Measurements from ENCODE around the gene CD36. TPM values are rescaled to one million over a fixed set of nuclear protein-coding genes. Genes with fewer than 3 reads are reported as not detected.
A peak's percentile ranks its signal among the peaks of the same experiment; 100 is the strongest.

Gene CD36
- total RNA-seq, 4 donors from 2014 or later: 11.5 to 59.2 (median 31.5) TPM

DNA sequence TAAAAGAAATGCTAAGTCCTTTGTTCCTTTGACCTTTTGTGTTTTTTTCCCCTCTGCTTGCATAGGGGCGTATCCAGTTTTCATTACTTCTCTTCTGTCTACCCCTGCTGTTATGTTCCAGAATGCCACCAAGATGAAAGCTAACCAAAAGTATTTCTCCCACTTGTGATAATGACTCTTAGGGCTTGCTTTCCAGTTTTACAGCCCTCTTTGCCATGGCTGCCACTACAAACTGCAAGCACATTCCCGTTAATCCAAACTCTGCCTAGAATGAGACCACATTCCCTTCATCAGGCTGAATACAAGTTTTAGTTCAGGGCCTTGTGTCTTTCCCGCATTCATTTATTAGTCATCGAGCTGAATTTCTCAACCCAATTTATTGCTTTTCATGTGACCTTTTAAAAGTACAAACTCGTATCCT is 23.6 kb upstream of the CD36 start:
- WGBS, 2 donors (ENCODE audit: low coverage in 1 of 2): 71 to 72% methylated on average over 5 of the region's 5 CpGs
- Histone ChIP-seq H3K36me3 (no peaks in the 10 kb centered on the region), H3K9me3 (no peaks in the 10 kb centered on the region), H3K4me1 (peaks cover 0 to 11% (median 8%) of the 10 kb centered on the region in 4 donors), H3K27ac (peak overlapping the region in 1 of 4 donors; percentile 8), H3K27me3 (no peaks in the 10 kb centered on the region), H3K4me3 (no peak overlapping the region)
- intact Hi-C loops (cut with DNase I; ENCODE audit: low total_unique reads): no loop called here
- in situ Hi-C loops (cut with MboI; ENCODE audit: low pct_ligation_motif_present in 1 of 4, low pct_unique_long_range_greater_than_20kb in 1 of 4, low sequenced_read_pairs in 3 of 4): no loop called here
- TF ChIP-seq POLR2A (IDR thresholded peaks at IDR 0.05) (no peak), POLR2AphosphoS5 (IDR thresholded peaks at IDR 0.05) (no peak), CTCF (IDR thresholded peaks at IDR 0.05) (no peak)
- DNase-seq: no peak

DNA sequence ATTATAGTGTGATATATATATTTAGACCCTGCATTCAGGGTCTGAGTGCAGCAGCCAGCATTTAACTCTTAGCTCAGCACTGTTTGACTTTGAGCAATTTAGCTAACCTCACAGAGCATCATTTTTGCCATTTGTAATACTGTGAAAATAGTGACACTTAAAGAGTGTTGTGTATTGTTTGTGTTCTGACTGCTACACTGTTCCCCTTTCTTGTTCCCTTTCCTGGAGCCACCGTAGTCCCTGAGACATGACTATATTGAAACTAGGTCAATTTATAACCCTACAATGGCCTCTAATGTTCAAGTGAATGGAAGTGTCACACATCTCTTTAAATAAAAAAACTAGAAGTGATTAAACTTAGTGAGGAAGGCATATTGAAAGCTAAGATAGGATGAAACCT is 20.3 kb upstream of the CD36 start:
- no peak for DNase-seq
- H3K27me3 ChIP-seq: no peaks in the 10 kb centered on the region
- TF ChIP-seq CTCF (IDR thresholded peaks at IDR 0.05) (no peak), POLR2A (IDR thresholded peaks at IDR 0.05) (no peak), EP300 (IDR thresholded peaks at IDR 0.05; ENCODE audit: low read depth) (no peak), POLR2AphosphoS5 (IDR thresholded peaks at IDR 0.05) (no peak)
- no peaks in the 10 kb centered on the region for H3K36me3 ChIP-seq
- intact Hi-C loops (cut with DNase I; ENCODE audit: low total_unique reads): no loop called here
- H3K4me3 ChIP-seq: no peak overlapping the region
- WGBS, 2 donors (ENCODE audit: low coverage in 1 of 2): 60 to 80% methylated on average over 1 of the region's 1 CpG
- H3K9me3 ChIP-seq: no peaks in the 10 kb centered on the region
- H3K27ac ChIP-seq: no peak overlapping the region
- in situ Hi-C loops (cut with MboI; ENCODE audit: low pct_ligation_motif_present in 1 of 4, low pct_unique_long_range_greater_than_20kb in 1 of 4, low sequenced_read_pairs in 3 of 4): no loop called here
- H3K4me1 ChIP-seq: no peaks in the 10 kb centered on the region

- in situ Hi-C loops (cut with MboI; ENCODE audit: low pct_ligation_motif_present in 1 of 4, low pct_unique_long_range_greater_than_20kb in 1 of 4, low sequenced_read_pairs in 3 of 4) (no loop called here), intact Hi-C loops (cut with DNase I; ENCODE audit: low total_unique reads) (loop anchor here (1.0 kb wide), 1 partner anchor 12 kb away; no protein-coding TSS in a partner anchor)
- TF ChIP-seq CTCF (IDR thresholded peaks at IDR 0.05): no peak
- no peak for TF ChIP-seq POLR2AphosphoS5 (IDR thresholded peaks at IDR 0.05)
- no peak for TF ChIP-seq EP300 (IDR thresholded peaks at IDR 0.05; ENCODE audit: low read depth)
- TF ChIP-seq POLR2A (IDR thresholded peaks at IDR 0.05): no peak
These were observed 18.7 kb upstream of the CD36 start for GRCh38 chr7:80619741-80620140.

GRCh38 chr7:80622541-80622940 is 15.9 kb upstream of the CD36 start:
- H3K27ac ChIP-seq: no peak overlapping the region
- H3K4me1 ChIP-seq: no peaks in the 10 kb centered on the region
- in situ Hi-C loops (cut with MboI; ENCODE audit: low pct_ligation_motif_present in 1 of 4, low pct_unique_long_range_greater_than_20kb in 1 of 4, low sequenced_read_pairs in 3 of 4): no loop called here
- H3K4me3 ChIP-seq: no peak overlapping the region
- 22 to 39% methylated on average over 1 of the region's 1 CpG for WGBS, 2 donors (ENCODE audit: low coverage in 1 of 2)
- intact Hi-C loops (cut with DNase I; ENCODE audit: low total_unique reads): no loop called here
- H3K27me3 ChIP-seq: no peaks in the 10 kb centered on the region
- no peaks in the 10 kb centered on the region for H3K9me3 ChIP-seq
- H3K36me3 ChIP-seq: no peaks in the 10 kb centered on the region
- TF ChIP-seq POLR2AphosphoS5 (IDR thresholded peaks at IDR 0.05): no peak
- TF ChIP-seq CTCF (IDR thresholded peaks at IDR 0.05): no peak
- TF ChIP-seq EP300 (IDR thresholded peaks at IDR 0.05; ENCODE audit: low read depth): no peak
- no peak for TF ChIP-seq POLR2A (IDR thresholded peaks at IDR 0.05)
- DNase-seq: no peak

More at GRCh38 chr7:80619741-80620140, 18.7 kb upstream of the CD36 start:
- Histone ChIP-seq H3K27ac (no peak overlapping the region), H3K27me3 (no peaks in the 10 kb centered on the region), H3K36me3 (no peaks in the 10 kb centered on the region), H3K9me3 (no peaks in the 10 kb centered on the region), H3K4me1 (no peaks in the 10 kb centered on the region), H3K4me3 (no peak overlapping the region)
- no peak for DNase-seq

Measured in transverse colon (tissue), 4 donors.